GM18498 (cell line): ENCODE measurements around the gene SUCLG1.
A peak's percentile ranks its signal among the peaks of the same experiment; 100 is the strongest.
"Not testable (repeated sequence)": the region's sequence is repeated elsewhere in the genome, so short reads cannot be mapped to it uniquely, and the experiment has no call there.

Experiments
- ATAC-seq: cut with Tn5 transposase; IDR thresholded peaks from one replicate; pipeline ENCODE4 v1.9.1; 2021; ENCODE audit warnings: mild to moderate bottlenecking, moderate library complexity; ENCODE audit not compliant: unreplicated experiment

Gene SUCLG1

DNA sequence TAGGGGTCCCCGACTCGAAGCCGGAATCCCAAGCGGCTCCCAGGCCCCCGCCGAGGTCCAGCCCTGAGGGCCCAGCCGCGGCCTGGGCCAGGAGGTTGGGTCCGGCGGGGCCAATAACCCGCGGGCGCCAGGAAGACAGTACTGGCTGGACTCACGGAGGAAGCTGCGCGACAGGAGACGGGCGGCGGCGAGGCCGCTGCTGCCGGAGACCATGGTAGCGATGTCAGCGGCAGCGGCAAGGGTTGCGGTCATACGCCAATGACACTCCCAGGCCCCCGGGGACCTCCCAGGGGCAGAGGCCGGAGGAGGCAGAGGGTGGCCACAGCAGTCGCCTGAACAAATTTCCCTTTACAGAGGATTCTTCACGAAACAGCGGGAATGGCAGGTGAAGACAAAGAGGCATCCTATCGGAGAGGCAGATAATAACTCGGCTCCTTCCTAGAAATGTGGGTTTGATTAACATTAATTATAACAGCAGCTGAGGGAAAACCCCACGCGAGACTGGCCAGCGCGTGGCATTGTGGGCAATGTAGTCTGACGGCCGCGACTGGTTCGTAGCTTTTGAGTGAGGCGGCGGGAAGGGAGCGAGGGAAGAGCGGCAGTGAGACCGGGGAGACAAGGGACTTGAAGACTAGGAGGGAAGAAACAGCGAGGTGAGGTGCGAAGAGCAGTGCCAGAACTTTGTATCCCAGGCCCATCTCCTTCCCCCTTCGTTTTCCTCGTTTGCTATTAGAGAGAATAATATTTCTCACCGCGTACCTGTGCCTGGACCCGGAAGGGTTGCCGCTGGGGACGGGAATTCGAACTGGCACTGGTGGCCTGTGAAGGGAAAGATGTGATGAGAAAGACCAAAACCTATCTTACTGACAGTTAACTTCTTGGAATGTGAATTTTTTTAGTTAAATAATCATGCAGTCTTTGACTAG is at the start of gene SUCLG1:
SUCLG1 (minus strand) TSS at position 263 of the 926 bp plus-strand sequence; CDS start at position 252, 11 bp downstream.
- ATAC-seq: peak; percentile 96

DNA sequence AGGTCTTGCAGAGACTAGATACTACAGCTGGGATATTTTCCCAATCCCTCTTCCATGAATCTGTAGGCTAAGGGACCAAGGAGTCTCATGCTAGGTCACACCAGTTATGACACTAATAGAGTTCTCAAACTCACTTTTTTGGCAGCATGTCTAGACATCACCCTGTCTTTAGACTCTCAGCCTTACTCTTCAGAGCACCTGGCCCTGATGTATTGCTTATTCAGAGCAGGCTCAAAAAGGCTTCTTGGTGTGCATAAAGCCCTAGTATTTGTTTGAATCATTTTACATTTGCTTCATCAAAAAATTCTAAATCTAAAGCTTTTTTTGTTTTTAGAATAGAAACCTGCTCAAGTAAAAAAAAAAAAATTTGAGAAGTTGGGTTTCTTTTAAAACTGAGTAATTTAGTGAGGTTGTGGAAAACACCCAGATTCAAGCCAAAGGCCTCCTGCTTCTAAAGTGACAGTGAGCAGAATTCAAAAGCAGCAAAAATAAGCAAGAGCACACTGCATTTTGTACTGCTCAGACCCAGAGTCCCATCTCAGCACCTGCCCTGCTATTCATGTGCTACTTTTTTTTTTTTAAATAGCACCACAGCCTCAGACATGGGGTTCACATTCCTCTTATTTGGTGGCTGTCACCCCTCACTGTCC is 39.2 kb upstream of the SUCLG1 start:
- ATAC-seq: no peak

GRCh38 chr2:84497285-84497684 is 38.2 kb upstream of the SUCLG1 start:
- no peak for ATAC-seq

DNA sequence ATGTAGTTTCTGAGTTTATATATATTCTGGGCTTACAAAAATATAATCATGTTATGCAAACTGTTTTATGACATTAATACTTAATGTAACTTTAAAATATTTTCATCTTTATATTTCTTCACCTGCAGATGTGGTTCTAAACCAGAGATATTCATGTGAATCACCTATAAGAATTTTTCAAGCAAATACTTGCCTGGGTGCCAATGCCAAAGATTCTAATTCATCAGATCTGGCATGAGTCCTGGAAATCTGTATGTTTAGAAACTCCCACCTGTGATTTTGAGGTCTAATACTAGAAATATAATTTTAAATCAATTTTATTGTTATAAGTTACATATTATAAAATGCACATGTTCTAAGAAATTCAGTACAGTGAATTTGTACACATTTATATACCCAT is 37.3 kb upstream of the SUCLG1 start:
- no peak for ATAC-seq

DNA sequence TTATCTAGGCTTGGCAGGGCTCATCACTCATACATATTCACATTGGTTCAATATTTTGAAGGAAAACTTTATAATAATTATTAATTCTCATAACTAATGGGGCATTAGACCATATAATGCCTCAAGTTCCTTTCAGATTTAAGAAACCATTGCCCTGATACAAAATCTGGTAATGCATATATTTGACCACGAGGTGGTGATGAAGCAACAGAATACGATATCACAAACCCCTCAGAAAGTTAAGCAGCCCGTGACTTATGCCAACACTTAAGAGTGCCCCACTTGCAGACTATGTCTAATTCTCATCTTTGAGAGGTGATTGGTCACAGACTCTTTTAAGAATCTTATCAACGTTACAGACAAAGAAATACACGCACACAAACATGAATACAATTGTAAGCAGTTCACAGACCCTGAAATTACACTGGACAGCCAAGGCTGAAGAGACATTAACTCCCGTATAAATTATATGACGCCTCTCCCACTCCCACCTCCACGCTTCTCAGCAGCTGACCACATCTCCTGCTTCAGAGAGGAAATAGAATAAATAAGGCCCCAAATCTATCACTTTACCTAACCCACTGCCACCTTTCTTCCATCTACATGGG is 36.6 kb upstream of the SUCLG1 start:
- peak; percentile 85 for ATAC-seq

- no peak for ATAC-seq
Measured at GRCh38 chr2:84494070-84494469, 35.0 kb upstream of the SUCLG1 start.

DNA sequence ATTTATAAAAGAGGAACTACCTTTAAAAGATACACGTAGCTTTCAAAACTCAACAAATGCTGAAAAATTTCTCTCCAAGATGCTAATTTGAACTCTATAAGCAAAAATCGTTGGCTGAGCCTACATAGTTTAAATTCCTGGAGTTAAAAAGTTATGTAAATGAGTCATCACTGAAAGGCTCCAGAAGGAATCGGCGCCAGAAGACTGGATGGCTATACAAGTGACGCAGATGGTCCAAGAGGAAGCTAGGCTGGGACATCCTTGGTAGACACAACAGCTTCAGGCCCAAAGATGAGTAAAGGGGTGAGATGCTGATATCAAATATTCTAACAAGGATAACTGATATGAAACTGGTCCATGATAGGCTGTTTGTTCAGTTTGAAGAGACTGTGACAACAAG is 34.4 kb upstream of the SUCLG1 start:
- ATAC-seq: no peak

DNA sequence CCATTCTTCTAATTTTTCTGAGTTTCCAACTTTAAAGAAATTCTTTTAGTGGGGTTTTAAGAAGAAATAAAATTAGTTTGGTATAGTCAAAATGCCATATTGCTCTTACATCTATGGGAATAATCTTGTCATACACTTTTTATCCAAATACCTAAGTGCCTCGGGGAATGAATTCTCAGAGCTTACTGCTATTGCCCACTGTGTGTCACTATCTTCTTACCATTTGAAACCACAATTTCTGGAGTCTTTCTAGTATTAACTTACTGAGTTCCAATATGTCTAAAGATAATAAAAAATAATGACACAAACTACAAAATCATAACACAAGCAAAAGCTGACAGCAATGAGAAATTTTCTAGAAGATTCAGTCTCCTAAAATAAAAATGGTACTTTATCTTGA is 33.5 kb upstream of the SUCLG1 start:
- ATAC-seq: no peak

- ATAC-seq: no peak
Measured at GRCh38 chr2:84491741-84492140, 32.7 kb upstream of the SUCLG1 start.

- ATAC-seq: no peak
Measured at GRCh38 chr2:84491256-84491655, 32.2 kb upstream of the SUCLG1 start.

GRCh38 chr2:84487298-84487996 is 28.4 kb upstream of the SUCLG1 start:
- no peak for ATAC-seq

GRCh38 chr2:84486441-84487115 is 27.5 kb upstream of the SUCLG1 start:
- ATAC-seq: no peak

- no peak for ATAC-seq
Measured at GRCh38 chr2:84483320-84483719, 24.2 kb upstream of the SUCLG1 start.

DNA sequence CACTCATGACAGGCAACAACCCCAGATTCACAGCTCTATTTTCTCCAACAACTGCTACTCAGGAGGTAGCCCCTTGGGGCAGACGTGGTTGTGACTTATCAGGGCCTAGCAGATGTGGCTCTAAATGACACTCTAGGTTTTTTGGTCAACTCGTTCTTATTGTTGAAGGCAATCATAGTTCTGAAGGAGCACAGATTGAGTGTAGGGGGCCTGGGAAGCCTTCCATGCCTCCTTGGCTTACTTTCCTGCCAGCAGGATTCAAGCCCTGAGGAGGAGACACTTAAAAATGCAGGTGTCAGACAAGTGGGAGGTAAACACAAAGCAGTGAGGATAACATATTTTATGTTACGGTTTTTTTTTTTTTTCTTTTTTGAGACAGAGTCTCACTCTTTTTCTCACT is 23.5 kb upstream of the SUCLG1 start:
- ATAC-seq: no peak

DNA sequence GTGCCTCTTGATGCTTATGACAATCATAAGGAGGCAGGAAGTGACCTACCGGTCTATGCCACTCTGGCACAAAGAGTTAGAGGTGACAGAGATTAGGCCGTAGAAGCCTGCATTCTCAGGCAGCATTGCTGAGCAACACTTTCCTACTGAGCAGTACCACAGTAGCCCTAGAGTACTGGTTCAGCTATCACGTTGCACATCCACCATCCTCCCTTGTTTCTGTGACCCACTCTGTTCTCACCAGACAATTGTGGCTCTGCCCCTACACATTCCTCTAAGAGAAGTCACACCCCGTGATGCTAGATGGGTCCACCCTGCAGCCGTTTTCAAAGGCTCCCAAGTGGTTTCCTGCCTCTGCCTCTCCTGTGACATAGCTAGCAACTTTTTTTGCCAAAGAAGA is 22.6 kb upstream of the SUCLG1 start:
- ATAC-seq: no peak

GRCh38 chr2:84478867-84479266 is 19.8 kb upstream of the SUCLG1 start:
- no peak for ATAC-seq

DNA sequence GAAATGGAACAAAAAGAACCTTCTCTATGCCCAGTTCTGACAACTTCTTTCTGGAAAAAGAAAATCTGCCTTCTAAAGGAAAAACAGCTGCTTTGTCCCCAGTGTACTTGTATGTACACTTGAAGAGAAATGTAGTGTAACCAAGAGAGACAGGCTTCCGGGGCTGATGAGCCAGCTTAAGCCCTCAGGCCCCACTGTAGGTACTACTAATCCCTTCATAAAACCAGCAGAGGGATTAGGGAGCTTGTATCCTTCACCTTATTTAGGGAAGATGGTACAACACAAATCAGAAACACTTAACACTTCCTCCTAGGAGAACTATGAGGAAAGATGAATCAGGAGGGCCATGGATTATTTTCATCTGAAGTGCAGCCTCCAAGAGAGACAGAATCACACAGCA is 18.8 kb upstream of the SUCLG1 start:
- no peak for ATAC-seq

DNA sequence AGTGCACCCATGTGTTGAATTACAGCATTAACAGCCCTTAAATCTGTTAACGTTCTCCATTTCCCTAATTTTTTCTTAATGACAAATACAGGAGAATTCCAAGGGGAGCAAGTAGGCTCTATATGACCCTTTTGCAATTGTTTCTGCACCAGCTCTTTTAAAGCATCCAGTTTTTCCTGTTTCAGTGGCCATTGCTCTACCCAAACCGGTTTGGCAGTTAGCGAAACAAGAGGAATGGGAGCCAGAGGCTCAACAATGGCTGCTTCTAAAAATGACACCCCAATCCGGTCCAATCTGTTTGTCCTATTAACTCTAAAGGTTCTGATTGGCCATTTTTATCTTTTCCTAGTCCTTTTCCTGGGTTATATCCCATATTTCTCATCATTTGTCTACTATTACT is 15.1 kb upstream of the SUCLG1 start:
- ATAC-seq: no peak

GRCh38 chr2:84472856-84473565 is 13.9 kb upstream of the SUCLG1 start:
- ATAC-seq: no peak

- ATAC-seq: not testable (repeated sequence)
Measured at GRCh38 chr2:84472423-84472822, 13.3 kb upstream of the SUCLG1 start.
